Osteoblast (primary cell): ENCODE measurements around the gene SLC16A2. TPM values are rescaled to one million over a fixed set of nuclear protein-coding genes. Genes with fewer than 3 reads are reported as not detected.

Experiments used
- DNase-seq: peaks from one replicate; pipeline ENCODE4 v3.0.0; 2011; ENCODE audit warnings: low spot score, mixed read lengths; ENCODE audit not compliant: insufficient read length; ENCODE audit errors: missing footprints
- H2AFZ ChIP-seq: 2 replicates; pipeline ENCODE4 v1.6.0; 2011; ENCODE audit warnings: mild to moderate bottlenecking, low read length
- H3K27ac ChIP-seq: 2 replicates; pipeline ENCODE4 v1.5.1; 2011; ENCODE audit warnings: mild to moderate bottlenecking, low read depth, low read length, moderate library complexity
- H3K27me3 ChIP-seq: 2 replicates; pipeline ENCODE4 v1.6.0; 2012; ENCODE audit warnings: mild to moderate bottlenecking, control low read depth, inconsistent platforms, low read length, moderate library complexity; ENCODE audit not compliant: insufficient read depth
- H3K36me3 ChIP-seq: 2 replicates; pipeline ENCODE4 v1.5.1; 2011; ENCODE audit warnings: mild to moderate bottlenecking, low read length, control low read depth, moderate library complexity; ENCODE audit not compliant: insufficient read depth
- H3K4me1 ChIP-seq: 2 replicates; pipeline ENCODE4 v1.5.1; 2011; ENCODE audit warnings: mild to moderate bottlenecking, low read length, control low read depth, moderate library complexity; ENCODE audit not compliant: insufficient read depth
- H3K4me2 ChIP-seq: 2 replicates; pipeline ENCODE4 v1.6.0; 2011; ENCODE audit warnings: mild to moderate bottlenecking, low read length; ENCODE audit not compliant: insufficient read depth
- H3K4me3 ChIP-seq: fragments of 200-600 bp; sonication (generic); 3 replicates; pipeline ENCODE4 v1.5.1; 2012; ENCODE audit warnings: mild to moderate bottlenecking, low read length, inconsistent platforms; ENCODE audit not compliant: insufficient read depth
- H3K79me2 ChIP-seq: 2 replicates; pipeline ENCODE4 v1.6.0; 2012; ENCODE audit warnings: mild to moderate bottlenecking, low read length, control low read depth, inconsistent platforms; ENCODE audit not compliant: insufficient read depth
- H3K9me3 ChIP-seq: 2 replicates; pipeline ENCODE4 v1.5.1; 2011; ENCODE audit warnings: low read depth, low read length, control low read depth
- H4K20me1 ChIP-seq: 2 replicates; pipeline ENCODE4 v1.6.0; 2012; ENCODE audit warnings: mild to moderate bottlenecking, low read length, control low read depth; ENCODE audit not compliant: insufficient read depth
- CTCF ChIP-seq: IDR thresholded peaks from 2 replicates; pipeline ENCODE4 v1.5.1; 2011; ENCODE audit warnings: mild to moderate bottlenecking, low read depth, low read length, moderate library complexity; ENCODE audit errors: extremely low read depth
- total RNA-seq: library from RNA; depleted of rRNA; stranded (reverse); fragments of >200 nt; gene quantifications from 2 replicates; pipeline ENCODE4 v1.2.3, GENCODE V29; 2012

Gene SLC16A2
- total RNA-seq, 1 donor: 11.6 TPM

GRCh38 chrX:74525116-74525515 lies 103.8 kb downstream of the SLC16A2 start:
- Histone ChIP-seq H3K9me3 (no peaks in the 10 kb centered on the region), H2AFZ (no peak overlapping the region), H3K79me2 (no peaks in the 10 kb centered on the region), H3K4me2 (no peak overlapping the region), H4K20me1 (peaks cover 3% of the 10 kb centered on the region), H3K36me3 (peaks cover 5% of the 10 kb centered on the region), H3K4me1 (peaks cover 5% of the 10 kb centered on the region), H3K27ac (no peak overlapping the region), H3K4me3 (no peak overlapping the region), H3K27me3 (no peaks in the 10 kb centered on the region)
- no peak for DNase-seq
- no peak for TF ChIP-seq CTCF

- H3K4me1 ChIP-seq: peaks cover 5% of the 10 kb centered on the region
- no peak overlapping the region for H2AFZ ChIP-seq
- no peaks in the 10 kb centered on the region for H3K27me3 ChIP-seq
- TF ChIP-seq CTCF: no peak
- H3K4me2 ChIP-seq: no peak overlapping the region
- H3K27ac ChIP-seq: no peak overlapping the region
- no peaks in the 10 kb centered on the region for H3K79me2 ChIP-seq
- no peaks in the 10 kb centered on the region for H3K9me3 ChIP-seq
- H3K36me3 ChIP-seq: peaks cover 5% of the 10 kb centered on the region
- no peak for DNase-seq
- peaks cover 3% of the 10 kb centered on the region for H4K20me1 ChIP-seq
- H3K4me3 ChIP-seq: no peak overlapping the region
Measured at GRCh38 chrX:74526764-74527163, 105.5 kb downstream of the SLC16A2 start.

- TF ChIP-seq CTCF: no peak
- H3K9me3 ChIP-seq: no peaks in the 10 kb centered on the region
- H3K27ac ChIP-seq: no peak overlapping the region
- H3K27me3 ChIP-seq: no peaks in the 10 kb centered on the region
- H3K4me3 ChIP-seq: no peak overlapping the region
- H3K79me2 ChIP-seq: no peaks in the 10 kb centered on the region
- H3K4me2 ChIP-seq: no peak overlapping the region
- no peak for DNase-seq
- H2AFZ ChIP-seq: no peak overlapping the region
- H4K20me1 ChIP-seq: peaks cover 3% of the 10 kb centered on the region
- peaks cover 5% of the 10 kb centered on the region for H3K36me3 ChIP-seq
- H3K4me1 ChIP-seq: peaks cover 5% of the 10 kb centered on the region
Measured at GRCh38 chrX:74527350-74527749, 106.1 kb downstream of the SLC16A2 start.

- Histone ChIP-seq H3K36me3 (peaks cover 5% of the 10 kb centered on the region), H3K9me3 (no peaks in the 10 kb centered on the region), H3K4me1 (peaks cover 4% of the 10 kb centered on the region), H3K27me3 (no peaks in the 10 kb centered on the region), H3K4me3 (no peak overlapping the region), H2AFZ (no peak overlapping the region), H3K4me2 (no peak overlapping the region), H3K79me2 (no peaks in the 10 kb centered on the region), H4K20me1 (peaks cover 3% of the 10 kb centered on the region), H3K27ac (no peak overlapping the region)
- no peak for TF ChIP-seq CTCF
- DNase-seq: no peak
Measured at GRCh38 chrX:74529311-74529710, 108.0 kb downstream of the SLC16A2 start.
